Activated T-helper 1 cell treated with Interleukin-2 at 50 U/mL for 16 hours (primary cell): ENCODE data around the gene HSPA1B.

ENCODE experiments used
- DNase-seq: peaks from one replicate; pipeline ENCODE4 v3.0.0-alpha.2; 2020; ENCODE audit warnings: low read depth

HSPA1B gene

DNA sequence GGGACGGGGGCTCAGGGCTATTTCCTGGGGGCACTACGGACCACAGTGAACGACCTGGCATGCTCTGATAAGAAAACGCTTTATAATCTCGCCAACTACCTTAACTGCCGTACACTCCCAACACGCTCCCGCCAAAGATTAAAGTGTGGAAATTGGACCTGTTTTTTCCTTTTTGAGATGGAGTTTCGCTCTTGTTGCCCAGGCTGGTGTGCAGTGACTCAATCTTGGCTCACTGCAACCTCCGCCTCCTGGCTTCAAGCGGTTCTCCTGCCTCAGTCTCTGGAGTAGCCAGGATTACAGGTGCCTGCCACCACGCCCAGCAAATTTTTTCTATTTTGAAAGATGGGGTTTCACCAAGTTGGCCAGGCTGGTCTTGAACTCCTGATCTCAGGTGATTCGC lies 51.6 kb downstream of the HSPA1B start:
- DNase-seq, result no peak
